ENCODE results near the gene MKKS. TPM values are rescaled to one million over a fixed set of nuclear protein-coding genes. Genes with fewer than 3 reads are reported as not detected.
A peak's percentile ranks its signal among the peaks of the same experiment; 100 is the strongest.
"Not testable (repeated sequence)": the region's sequence is repeated elsewhere in the genome, so short reads cannot be mapped to it uniquely, and the experiment has no call there.

The MKKS gene
- total RNA-seq, 1 donor from 2014 or later, result 15.7 TPM

- Histone ChIP-seq H3K27ac (no peak overlapping the region), H3K36me3 (no peaks in the 10 kb centered on the region), H3K27me3 (no peaks in the 10 kb centered on the region), H3K4me1 (peaks cover 15% of the 10 kb centered on the region), H3K9me3 (no peaks in the 10 kb centered on the region), H3K4me3 (no peak overlapping the region)
- peak; percentile 80 for TF ChIP-seq CTCF (IDR thresholded peaks at IDR 0.05)
- ATAC-seq (peak; percentile 49), DNase-seq (no peak)
- intact Hi-C loops (cut with DNase I), result loop anchor here (10.0 kb wide), 1 partner anchor 452 kb away; no protein-coding TSS in a partner anchor
Observed at GRCh38 chr20:10427060-10427692, 6.8 kb downstream of the MKKS start.

- DNase-seq (no peak), ATAC-seq (no peak)
- H3K9me3 ChIP-seq, result no peaks in the 10 kb centered on the region
- TF ChIP-seq CTCF (IDR thresholded peaks at IDR 0.05), result no peak
- intact Hi-C loops (cut with DNase I), result loop anchor here (10.0 kb wide), 1 partner anchor 449 kb away; no protein-coding TSS in a partner anchor
- H3K4me1 ChIP-seq, result no peaks in the 10 kb centered on the region
- no peak overlapping the region for H3K27ac ChIP-seq
- no peak overlapping the region for H3K4me3 ChIP-seq
- H3K27me3 ChIP-seq, result no peaks in the 10 kb centered on the region
- peaks cover 16% of the 10 kb centered on the region for H3K36me3 ChIP-seq
Observed at GRCh38 chr20:10423735-10424134, 10.3 kb downstream of the MKKS start.

- DNase-seq, result no peak
- Histone ChIP-seq H3K27me3 (no peaks in the 10 kb centered on the region), H3K27ac (no peak overlapping the region), H3K9me3 (no peaks in the 10 kb centered on the region), H3K4me1 (no peaks in the 10 kb centered on the region), H3K36me3 (peaks cover 16% of the 10 kb centered on the region), H3K4me3 (no peak overlapping the region)
- no peak for TF ChIP-seq CTCF (IDR thresholded peaks at IDR 0.05)
- intact Hi-C loops (cut with DNase I), result loop anchor here (10.0 kb wide), 1 partner anchor 445 kb away; no protein-coding TSS in a partner anchor
- ATAC-seq, result no peak
Observed at GRCh38 chr20:10419550-10420133, 14.4 kb downstream of the MKKS start.

GRCh38 chr20:10417218-10417617, 16.8 kb downstream of the MKKS start:
- H3K27me3 ChIP-seq; ATAC-seq; H3K4me3 ChIP-seq; H3K9me3 ChIP-seq; H3K4me1 ChIP-seq; DNase-seq; intact Hi-C loops (cut with DNase I); H3K27ac ChIP-seq: not testable (repeated sequence)
- peaks cover 33% of the 10 kb centered on the region for H3K36me3 ChIP-seq

GRCh38 chr20:10415013-10415650, 18.9 kb downstream of the MKKS start:
- no peak for ATAC-seq
- peaks cover 35% of the 10 kb centered on the region for H3K36me3 ChIP-seq
- intact Hi-C loops (cut with DNase I), result no loop called here
- H3K4me1 ChIP-seq, result no peaks in the 10 kb centered on the region
- H3K4me3 ChIP-seq, result no peak overlapping the region
- no peak for TF ChIP-seq CTCF (IDR thresholded peaks at IDR 0.05)
- DNase-seq, result no peak
- no peak overlapping the region for H3K27ac ChIP-seq
- H3K9me3 ChIP-seq, result no peaks in the 10 kb centered on the region
- H3K27me3 ChIP-seq, result no peaks in the 10 kb centered on the region

All from upper lobe of right lung (tissue), 1 donor.